WTC11 (cell line): ENCODE measurements around the gene TEK.

ENCODE experiments used
- FOXJ3 ChIP-seq: sonication (generic); formaldehyde crosslinking; IDR thresholded peaks from 2 replicates; pipeline ENCODE4 v1.9.0; 2021; ENCODE audit warnings: missing genetic modification reagents, mild to moderate bottlenecking, borderline replicate concordance
- IRF2 ChIP-seq: sonication (generic); formaldehyde crosslinking; IDR thresholded peaks from 2 replicates; pipeline ENCODE4 v1.8.0; 2022; ENCODE audit warnings: low read depth, missing genetic modification reagents, borderline replicate concordance
- KAT7 ChIP-seq: sonication (generic); formaldehyde crosslinking; IDR thresholded peaks from 2 replicates; pipeline ENCODE4 v1.8.1; 2023; ENCODE audit warnings: missing genetic modification reagents, mild to moderate bottlenecking, borderline replicate concordance
- TCF7 ChIP-seq: sonication (generic); formaldehyde crosslinking; IDR thresholded peaks from 2 replicates; pipeline ENCODE4 v1.8.0; 2022; ENCODE audit warnings: mild to moderate bottlenecking, low read depth, missing genetic modification reagents, moderate library complexity
- TEAD4 ChIP-seq: sonication (generic); formaldehyde crosslinking; IDR thresholded peaks from 2 replicates; pipeline ENCODE4 v1.8.0; 2022; ENCODE audit warnings: mild to moderate bottlenecking, missing genetic modification reagents
- TP53 ChIP-seq: sonication (generic); formaldehyde crosslinking; IDR thresholded peaks from 2 replicates; pipeline ENCODE4 v1.8.1; 2023; ENCODE audit warnings: mild to moderate bottlenecking, missing genetic modification reagents
- ZNF138 ChIP-seq: sonication (generic); formaldehyde crosslinking; conservative IDR thresholded peaks from 2 replicates; pipeline ENCODE4 v1.8.1; 2022; ENCODE audit warnings: mild to moderate bottlenecking, moderate library complexity, missing genetic modification reagents
- TF ChIP-seq, protein P1 (sequence below): sonication (generic); formaldehyde crosslinking; IDR thresholded peaks from 2 replicates; pipeline ENCODE4 v1.8.0; 2022; ENCODE audit warnings: mild to moderate bottlenecking, missing genetic modification reagents
- TF ChIP-seq, protein P2 (sequence below): sonication (generic); formaldehyde crosslinking; conservative IDR thresholded peaks from 2 replicates; pipeline ENCODE4 v1.8.1; 2023; ENCODE audit warnings: mild to moderate bottlenecking, low read depth, missing genetic modification reagents, moderate library complexity
- TF ChIP-seq, protein P3 (sequence below): fragments of 200-600 bp; IDR thresholded peaks from 2 replicates; pipeline ENCODE4 v1.8.0; 2022; ENCODE audit warnings: antibody characterized with exemption
- TF ChIP-seq, protein P4 (sequence below): sonication (generic); formaldehyde crosslinking; IDR thresholded peaks from 2 replicates; pipeline ENCODE4 v1.8.1; 2023; ENCODE audit warnings: mild to moderate bottlenecking, missing genetic modification reagents, moderate library complexity

DNA sequence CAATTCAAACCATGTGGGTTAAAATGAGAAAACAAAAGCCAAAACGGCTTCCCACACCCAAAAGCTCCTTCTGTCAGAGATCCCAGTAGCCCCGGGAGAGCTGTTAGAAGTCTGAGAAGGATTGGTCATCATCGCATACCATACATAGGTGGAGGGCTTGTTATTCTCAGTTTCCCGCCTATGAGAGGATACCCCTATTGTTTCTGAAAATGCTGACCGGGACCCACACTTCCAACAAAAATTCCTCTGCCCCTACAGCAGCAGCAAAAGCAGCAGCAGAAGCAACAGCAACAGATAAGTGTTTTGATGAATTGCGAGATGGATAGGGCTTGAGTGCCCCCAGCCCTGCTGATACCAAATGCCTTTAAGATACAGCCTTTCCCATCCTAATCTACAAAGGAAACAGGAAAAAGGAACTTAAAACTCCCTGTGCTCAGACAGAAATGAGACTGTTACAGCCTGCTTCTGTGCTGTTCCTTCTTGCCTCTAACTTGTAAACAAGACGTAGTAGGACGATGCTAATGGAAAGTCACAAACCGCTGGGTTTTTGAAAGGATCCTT lies at the start of gene TEK:
- TF ChIP-seq IRF2 (CRISPR knock-in tag) (no peak), ZNF138 (no peak), TEAD4 (CRISPR knock-in tag) (no peak), TCF7 (CRISPR knock-in tag) (no peak), FOXJ3 (CRISPR knock-in tag) (no peak), KAT7 (CRISPR knock-in tag) (no peak), TP53 (CRISPR knock-in tag) (no peak)
- TF ChIP-seq, protein P1, sequence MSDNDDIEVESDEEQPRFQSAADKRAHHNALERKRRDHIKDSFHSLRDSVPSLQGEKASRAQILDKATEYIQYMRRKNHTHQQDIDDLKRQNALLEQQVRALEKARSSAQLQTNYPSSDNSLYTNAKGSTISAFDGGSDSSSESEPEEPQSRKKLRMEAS (CRISPR knock-in tag) = no peak
- TF ChIP-seq, protein P2, sequence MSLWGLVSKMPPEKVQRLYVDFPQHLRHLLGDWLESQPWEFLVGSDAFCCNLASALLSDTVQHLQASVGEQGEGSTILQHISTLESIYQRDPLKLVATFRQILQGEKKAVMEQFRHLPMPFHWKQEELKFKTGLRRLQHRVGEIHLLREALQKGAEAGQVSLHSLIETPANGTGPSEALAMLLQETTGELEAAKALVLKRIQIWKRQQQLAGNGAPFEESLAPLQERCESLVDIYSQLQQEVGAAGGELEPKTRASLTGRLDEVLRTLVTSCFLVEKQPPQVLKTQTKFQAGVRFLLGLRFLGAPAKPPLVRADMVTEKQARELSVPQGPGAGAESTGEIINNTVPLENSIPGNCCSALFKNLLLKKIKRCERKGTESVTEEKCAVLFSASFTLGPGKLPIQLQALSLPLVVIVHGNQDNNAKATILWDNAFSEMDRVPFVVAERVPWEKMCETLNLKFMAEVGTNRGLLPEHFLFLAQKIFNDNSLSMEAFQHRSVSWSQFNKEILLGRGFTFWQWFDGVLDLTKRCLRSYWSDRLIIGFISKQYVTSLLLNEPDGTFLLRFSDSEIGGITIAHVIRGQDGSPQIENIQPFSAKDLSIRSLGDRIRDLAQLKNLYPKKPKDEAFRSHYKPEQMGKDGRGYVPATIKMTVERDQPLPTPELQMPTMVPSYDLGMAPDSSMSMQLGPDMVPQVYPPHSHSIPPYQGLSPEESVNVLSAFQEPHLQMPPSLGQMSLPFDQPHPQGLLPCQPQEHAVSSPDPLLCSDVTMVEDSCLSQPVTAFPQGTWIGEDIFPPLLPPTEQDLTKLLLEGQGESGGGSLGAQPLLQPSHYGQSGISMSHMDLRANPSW (CRISPR knock-in tag) = no peak
- TF ChIP-seq, protein P3, sequence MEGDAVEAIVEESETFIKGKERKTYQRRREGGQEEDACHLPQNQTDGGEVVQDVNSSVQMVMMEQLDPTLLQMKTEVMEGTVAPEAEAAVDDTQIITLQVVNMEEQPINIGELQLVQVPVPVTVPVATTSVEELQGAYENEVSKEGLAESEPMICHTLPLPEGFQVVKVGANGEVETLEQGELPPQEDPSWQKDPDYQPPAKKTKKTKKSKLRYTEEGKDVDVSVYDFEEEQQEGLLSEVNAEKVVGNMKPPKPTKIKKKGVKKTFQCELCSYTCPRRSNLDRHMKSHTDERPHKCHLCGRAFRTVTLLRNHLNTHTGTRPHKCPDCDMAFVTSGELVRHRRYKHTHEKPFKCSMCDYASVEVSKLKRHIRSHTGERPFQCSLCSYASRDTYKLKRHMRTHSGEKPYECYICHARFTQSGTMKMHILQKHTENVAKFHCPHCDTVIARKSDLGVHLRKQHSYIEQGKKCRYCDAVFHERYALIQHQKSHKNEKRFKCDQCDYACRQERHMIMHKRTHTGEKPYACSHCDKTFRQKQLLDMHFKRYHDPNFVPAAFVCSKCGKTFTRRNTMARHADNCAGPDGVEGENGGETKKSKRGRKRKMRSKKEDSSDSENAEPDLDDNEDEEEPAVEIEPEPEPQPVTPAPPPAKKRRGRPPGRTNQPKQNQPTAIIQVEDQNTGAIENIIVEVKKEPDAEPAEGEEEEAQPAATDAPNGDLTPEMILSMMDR = no peak
- TF ChIP-seq, protein P4, sequence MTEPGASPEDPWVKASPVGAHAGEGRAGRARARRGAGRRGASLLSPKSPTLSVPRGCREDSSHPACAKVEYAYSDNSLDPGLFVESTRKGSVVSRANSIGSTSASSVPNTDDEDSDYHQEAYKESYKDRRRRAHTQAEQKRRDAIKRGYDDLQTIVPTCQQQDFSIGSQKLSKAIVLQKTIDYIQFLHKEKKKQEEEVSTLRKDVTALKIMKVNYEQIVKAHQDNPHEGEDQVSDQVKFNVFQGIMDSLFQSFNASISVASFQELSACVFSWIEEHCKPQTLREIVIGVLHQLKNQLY = no peak
